C4-2B (cell line): ENCODE measurements around the gene ADGRE3.

Source experiments
- H3K27ac ChIP-seq: fragments of 450-650 bp; 2 replicates; pipeline ENCODE4 v1.5.1; 2017
- CTCF ChIP-seq: fragments of 450-650 bp; conservative IDR thresholded peaks from 2 replicates; pipeline ENCODE4 v1.5.1; 2017; ENCODE audit warnings: mild to moderate bottlenecking
- ZFX ChIP-seq: fragments of 450-650 bp; IDR thresholded peaks from 2 replicates; pipeline ENCODE4 v1.6.1; 2017

Gene ADGRE3

GRCh38 chr19:14674764-14675163, at the start of gene ADGRE3:
Gene ADGRE3, minus strand, starts transcription at chr19:14674844. Its CDS starts 74 bp downstream, at chr19:14674770.
- H3K27ac ChIP-seq: no peak within 1 kb of the TSS

GRCh38 chr19:14722127-14722526, 47.5 kb upstream of the ADGRE3 start:
- TF ChIP-seq CTCF: no peak
- TF ChIP-seq ZFX: no peak
- no peak overlapping the region for H3K27ac ChIP-seq

More at GRCh38 chr19:14674764-14675163, at the start of gene ADGRE3:
- TF ChIP-seq ZFX (no peak), CTCF (no peak)

- no peak overlapping the region for H3K27ac ChIP-seq
- TF ChIP-seq CTCF (no peak), ZFX (no peak)
These were observed 44.5 kb upstream of the ADGRE3 start for GRCh38 chr19:14719162-14719561.

GRCh38 chr19:14718522-14719116, 44.0 kb upstream of the ADGRE3 start:
- no peak overlapping the region for H3K27ac ChIP-seq
- TF ChIP-seq ZFX (no peak), CTCF (no peak)

GRCh38 chr19:14715841-14716240, 41.2 kb upstream of the ADGRE3 start:
- TF ChIP-seq CTCF: no peak
- TF ChIP-seq ZFX: no peak
- H3K27ac ChIP-seq: no peak overlapping the region

- no peak overlapping the region for H3K27ac ChIP-seq
- no peak for TF ChIP-seq CTCF
- no peak for TF ChIP-seq ZFX
These were observed 29.8 kb upstream of the ADGRE3 start for GRCh38 chr19:14704450-14704849.

- TF ChIP-seq CTCF (no peak), ZFX (no peak)
- no peak overlapping the region for H3K27ac ChIP-seq
These were observed 29.2 kb upstream of the ADGRE3 start for GRCh38 chr19:14703833-14704232.
